Adrenal gland (tissue), 5 donors: Measurements from ENCODE around the gene PACRG.

ENCODE experiments used
- POLR2A ChIP-seq, 2 donors: fragments of 450-650 bp; IDR thresholded peaks; one replicate each; pipeline ENCODE4 v1.6.1; 2017; ENCODE audit warnings: antibody characterized with exemption in 2 of 2, mild to moderate bottlenecking in 2 of 2, moderate library complexity in 1 of 2
- TF ChIP-seq, protein P1 (sequence below), 6 experiments: fragments of 450-650 bp in 4 of 6; fragments of 200-600 bp in 2 of 6; sonication (generic) in 1 of 6; IDR thresholded peaks; 1 replicate in 5 of 6; 2 replicates in 1 of 6; pipeline versions ENCODE4 v1.5.1 to v1.8.0; 2016 to 2021; ENCODE audit warnings: antibody characterized with exemption in 6 of 6, mild to moderate bottlenecking in 2 of 6, moderate library complexity in 1 of 6
- donor health status: DM: no; HTN: no; CAD: no.

DNA sequence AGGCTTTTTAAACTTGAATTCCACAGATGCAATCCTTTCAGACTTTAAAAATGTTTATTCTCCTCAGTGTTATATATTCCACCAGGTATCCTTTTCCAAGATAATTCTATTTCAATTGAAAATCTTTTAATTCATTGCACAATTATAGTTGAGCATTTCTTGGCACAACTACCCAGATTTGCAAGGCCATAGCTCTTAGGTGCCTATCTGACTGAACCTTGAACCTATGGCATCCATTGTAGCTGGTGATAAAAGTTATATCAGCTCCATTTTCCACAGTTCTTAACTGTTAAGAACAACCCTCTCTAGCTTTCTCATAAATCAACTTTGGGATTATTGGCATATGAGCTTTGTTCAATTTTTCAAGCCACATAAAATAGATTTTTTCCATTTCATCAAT is 42.4 kb downstream of the PACRG start:
- no peak for TF ChIP-seq POLR2A (IDR thresholded peaks at IDR 0.05)
- TF ChIP-seq, protein P1, sequence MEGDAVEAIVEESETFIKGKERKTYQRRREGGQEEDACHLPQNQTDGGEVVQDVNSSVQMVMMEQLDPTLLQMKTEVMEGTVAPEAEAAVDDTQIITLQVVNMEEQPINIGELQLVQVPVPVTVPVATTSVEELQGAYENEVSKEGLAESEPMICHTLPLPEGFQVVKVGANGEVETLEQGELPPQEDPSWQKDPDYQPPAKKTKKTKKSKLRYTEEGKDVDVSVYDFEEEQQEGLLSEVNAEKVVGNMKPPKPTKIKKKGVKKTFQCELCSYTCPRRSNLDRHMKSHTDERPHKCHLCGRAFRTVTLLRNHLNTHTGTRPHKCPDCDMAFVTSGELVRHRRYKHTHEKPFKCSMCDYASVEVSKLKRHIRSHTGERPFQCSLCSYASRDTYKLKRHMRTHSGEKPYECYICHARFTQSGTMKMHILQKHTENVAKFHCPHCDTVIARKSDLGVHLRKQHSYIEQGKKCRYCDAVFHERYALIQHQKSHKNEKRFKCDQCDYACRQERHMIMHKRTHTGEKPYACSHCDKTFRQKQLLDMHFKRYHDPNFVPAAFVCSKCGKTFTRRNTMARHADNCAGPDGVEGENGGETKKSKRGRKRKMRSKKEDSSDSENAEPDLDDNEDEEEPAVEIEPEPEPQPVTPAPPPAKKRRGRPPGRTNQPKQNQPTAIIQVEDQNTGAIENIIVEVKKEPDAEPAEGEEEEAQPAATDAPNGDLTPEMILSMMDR (IDR thresholded peaks at IDR 0.05) = no peak
